ENCODE measurements around the gene PMM2.
A peak's percentile ranks its signal among the peaks of the same experiment; 100 is the strongest.

PMM2 gene

GRCh38 chr16:8853611-8854010, 56.0 kb downstream of the PMM2 start:
- no peak for DNase-seq

GRCh38 chr16:8854298-8854948, 56.8 kb downstream of the PMM2 start:
- DNase-seq: no peak

GRCh38 chr16:8855051-8855786, 57.6 kb downstream of the PMM2 start:
- no peak for DNase-seq

GRCh38 chr16:8855972-8856371, 58.3 kb downstream of the PMM2 start:
- DNase-seq: no peak

- no peak for DNase-seq
Observed at GRCh38 chr16:8858994-8859912, 61.6 kb downstream of the PMM2 start.

- no peak for DNase-seq
Observed at GRCh38 chr16:8859913-8860881, 62.6 kb downstream of the PMM2 start.

GRCh38 chr16:8861563-8862308, 64.1 kb downstream of the PMM2 start:
- DNase-seq: no peak

GRCh38 chr16:8862309-8863130, 64.9 kb downstream of the PMM2 start:
- no peak for DNase-seq

GRCh38 chr16:8863594-8864424, 66.2 kb downstream of the PMM2 start:
- peak; percentile 34 for DNase-seq

GRCh38 chr16:8864480-8865110, 67.0 kb downstream of the PMM2 start:
- no peak for DNase-seq

GRCh38 chr16:8865145-8865882, 67.7 kb downstream of the PMM2 start:
- DNase-seq: no peak

- DNase-seq: no peak
Observed at GRCh38 chr16:8866118-8866883, 68.7 kb downstream of the PMM2 start.

GRCh38 chr16:8866884-8867215, 69.2 kb downstream of the PMM2 start:
- DNase-seq: no peak

GRCh38 chr16:8867216-8867931, 69.7 kb downstream of the PMM2 start:
- DNase-seq: peak; percentile 53

GRCh38 chr16:8867932-8868415, 70.3 kb downstream of the PMM2 start:
- no peak for DNase-seq

- DNase-seq: peak; percentile 93
Observed at GRCh38 chr16:8868416-8869211, 71.0 kb downstream of the PMM2 start, which contains the start of gene CARHSP1. Gene CARHSP1, minus strand, starts transcription at chr16:8869006. Its CDS starts 9,678 bp downstream, at chr16:8859328.
